Stimulated activated CD4-positive, alpha-beta T cell treated with anti-CD3 and anti-CD28 coated beads, Interleukin-15, amount 100 ng/mL, for 1 hour (primary cell): ENCODE results near the gene MOSPD3.
A peak's percentile ranks its signal among the peaks of the same experiment; 100 is the strongest.

Source experiments
- DNase-seq, 2 donors: peaks; one replicate each; pipeline ENCODE4 v3.0.0-alpha.2; 2020; ENCODE audit warnings: low read depth in 1 of 2, low spot score in 1 of 2

MOSPD3 gene

GRCh38 chr7:100575206-100575631 is 37.1 kb upstream of the MOSPD3 start:
- DNase-seq: no peak

- no peak for DNase-seq
Observed at GRCh38 chr7:100575746-100576383, 36.5 kb upstream of the MOSPD3 start.

DNA sequence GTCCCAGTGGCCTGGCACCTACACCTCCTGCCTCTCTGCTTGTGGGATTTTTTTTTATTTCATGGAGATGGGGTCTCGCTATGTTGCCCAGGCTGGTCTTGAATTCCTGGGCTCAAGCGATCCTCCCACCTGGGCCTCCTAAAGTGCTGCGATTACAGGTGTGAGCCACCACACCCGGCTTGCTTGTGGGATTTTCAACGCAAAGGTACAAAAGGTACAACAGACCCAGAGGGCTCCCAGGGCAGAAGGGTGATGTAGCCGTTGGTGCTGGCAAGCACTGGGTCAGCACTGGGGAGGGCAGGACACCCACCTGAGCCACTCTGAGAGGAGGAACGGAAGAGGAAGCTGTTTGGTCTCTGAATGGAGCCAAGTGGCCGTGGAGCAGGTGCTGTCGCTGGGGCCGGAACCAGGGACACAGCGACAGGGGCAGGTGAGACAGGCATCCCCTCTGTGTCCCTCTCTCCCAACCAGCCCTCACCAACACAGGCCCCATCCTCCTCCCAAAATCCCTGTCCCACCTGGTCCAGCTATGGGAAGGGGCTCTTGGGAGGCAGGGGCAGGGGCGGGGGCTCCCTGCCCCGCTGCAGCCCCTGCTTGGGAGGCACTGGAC is 35.9 kb upstream of the MOSPD3 start:
- no peak for DNase-seq

DNA sequence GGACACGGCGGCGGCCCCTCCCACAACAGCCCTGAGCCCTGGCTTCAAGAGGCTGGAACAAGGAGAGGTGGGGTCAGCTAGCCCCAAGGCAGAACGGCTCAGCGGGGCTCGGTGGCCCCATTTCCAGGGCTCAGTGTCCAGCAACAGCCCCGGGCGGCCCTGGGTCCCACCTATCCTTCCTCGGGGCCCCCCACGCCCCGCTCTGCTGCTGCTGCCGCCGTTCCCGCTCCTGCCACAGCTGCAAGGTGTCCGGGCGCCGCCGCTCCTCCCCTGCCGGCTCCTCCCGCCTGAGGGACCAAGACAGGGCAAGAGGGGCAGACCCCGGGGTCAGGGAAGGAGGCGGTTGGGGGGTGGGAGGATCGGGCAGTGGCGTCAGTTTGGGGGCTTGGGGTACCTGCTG is 35.2 kb upstream of the MOSPD3 start:
- DNase-seq: no peak

GRCh38 chr7:100577507-100577906 is 34.8 kb upstream of the MOSPD3 start:
- no peak for DNase-seq

- DNase-seq: no peak
Observed at GRCh38 chr7:100578246-100579183, 33.8 kb upstream of the MOSPD3 start.

GRCh38 chr7:100580466-100581283 is 31.7 kb upstream of the MOSPD3 start:
- DNase-seq: no peak

- no peak for DNase-seq
Observed at GRCh38 chr7:100582041-100582579, 30.2 kb upstream of the MOSPD3 start.

DNA sequence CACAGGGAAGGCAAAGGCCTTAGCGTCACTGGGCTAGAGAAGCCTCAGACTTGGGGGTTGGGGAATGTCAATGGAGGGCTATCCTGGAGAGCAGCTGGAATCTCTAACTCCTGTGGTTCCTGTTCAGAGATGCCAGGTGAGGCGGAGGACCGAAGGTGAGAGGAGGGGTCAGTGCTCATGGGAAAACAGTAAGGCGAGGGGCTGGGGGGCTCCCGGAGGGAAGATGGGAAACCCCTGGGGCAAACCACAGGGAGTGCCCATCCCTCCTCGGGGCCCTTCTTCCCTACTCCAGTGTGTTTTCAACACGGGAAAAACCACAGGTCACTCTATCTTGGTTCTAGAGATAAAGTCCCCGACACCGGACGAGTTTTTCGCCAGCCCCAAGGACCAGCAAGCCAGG is 29.7 kb upstream of the MOSPD3 start:
- no peak for DNase-seq

- peak; percentile 34 to 46 for DNase-seq
Observed at GRCh38 chr7:100583132-100584053, 28.9 kb upstream of the MOSPD3 start.

DNA sequence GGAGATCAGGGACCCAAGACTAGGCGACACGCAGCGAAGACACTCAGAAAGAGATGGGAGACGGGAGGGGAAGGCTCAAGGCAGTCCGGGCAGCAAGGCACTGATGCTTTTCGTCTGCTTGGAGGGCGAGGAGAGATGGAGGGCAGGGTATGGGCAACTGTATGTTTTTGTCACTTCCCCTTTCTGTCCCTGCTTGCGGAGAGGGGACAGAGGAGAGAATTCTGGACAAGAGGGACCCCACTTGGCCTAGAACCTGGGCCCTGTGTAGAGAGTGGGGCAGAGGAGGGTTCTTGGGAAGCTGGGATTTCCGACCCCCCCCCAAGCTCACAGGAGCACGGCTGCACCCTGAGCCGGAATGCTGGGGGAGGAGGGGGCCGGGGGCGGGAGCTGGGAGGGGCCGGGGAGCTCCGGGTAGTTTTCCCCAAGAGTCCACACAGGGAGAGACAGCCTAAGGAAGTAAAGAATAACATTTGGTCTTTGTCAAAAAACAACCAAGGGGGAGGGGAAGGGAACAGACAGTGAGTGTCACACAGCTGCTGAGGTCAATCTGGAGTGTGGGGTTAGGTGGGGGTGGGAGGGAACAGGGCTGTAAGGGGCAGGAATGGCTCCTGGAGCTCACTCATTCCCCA is 28.2 kb upstream of the MOSPD3 start:
- no peak for DNase-seq

GRCh38 chr7:100584683-100585510 is 27.4 kb upstream of the MOSPD3 start:
- DNase-seq: no peak

DNA sequence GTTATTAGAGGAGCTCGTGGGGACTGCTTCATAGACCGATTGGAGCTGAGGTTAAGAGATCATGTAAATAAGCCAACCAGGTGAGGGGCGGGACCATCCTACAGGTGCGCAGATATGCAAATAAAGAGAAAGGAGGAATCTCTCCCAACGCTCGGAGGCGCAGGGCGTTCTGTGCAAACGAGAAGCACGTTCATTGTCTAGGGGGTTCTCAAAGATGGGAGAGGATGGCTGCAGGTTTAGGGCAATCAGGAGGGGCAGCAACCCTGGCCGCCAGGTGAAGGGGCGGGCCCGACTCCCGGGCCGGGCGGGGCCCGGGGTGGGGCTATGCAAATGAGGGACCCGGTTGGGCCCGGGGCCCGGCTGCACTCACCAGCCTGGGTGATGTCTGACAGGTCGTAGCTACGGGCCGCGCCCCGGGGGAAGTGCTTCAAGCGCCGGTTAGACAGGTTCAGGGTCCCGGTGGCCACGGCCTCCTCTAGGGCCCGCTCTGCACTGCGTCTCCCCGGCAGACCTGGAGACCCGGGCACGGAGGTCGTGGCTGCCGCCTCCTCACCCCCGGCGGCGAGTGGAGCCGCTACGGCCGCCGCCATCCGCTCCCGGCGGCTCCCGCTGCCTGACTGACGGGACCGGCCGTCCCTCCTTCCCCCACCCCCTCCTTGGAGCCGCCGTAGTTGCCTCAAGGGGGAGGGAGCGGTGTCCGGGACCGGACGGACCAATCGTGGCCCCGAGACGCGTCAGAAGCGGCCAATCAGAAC is 26.7 kb upstream of the MOSPD3 start, which contains the start of gene LRCH4:
LRCH4 (minus strand) TSS at position 619 of the 755 bp plus-strand sequence; CDS start at position 590, 29 bp downstream.
- peak; percentile 45 for DNase-seq

DNA sequence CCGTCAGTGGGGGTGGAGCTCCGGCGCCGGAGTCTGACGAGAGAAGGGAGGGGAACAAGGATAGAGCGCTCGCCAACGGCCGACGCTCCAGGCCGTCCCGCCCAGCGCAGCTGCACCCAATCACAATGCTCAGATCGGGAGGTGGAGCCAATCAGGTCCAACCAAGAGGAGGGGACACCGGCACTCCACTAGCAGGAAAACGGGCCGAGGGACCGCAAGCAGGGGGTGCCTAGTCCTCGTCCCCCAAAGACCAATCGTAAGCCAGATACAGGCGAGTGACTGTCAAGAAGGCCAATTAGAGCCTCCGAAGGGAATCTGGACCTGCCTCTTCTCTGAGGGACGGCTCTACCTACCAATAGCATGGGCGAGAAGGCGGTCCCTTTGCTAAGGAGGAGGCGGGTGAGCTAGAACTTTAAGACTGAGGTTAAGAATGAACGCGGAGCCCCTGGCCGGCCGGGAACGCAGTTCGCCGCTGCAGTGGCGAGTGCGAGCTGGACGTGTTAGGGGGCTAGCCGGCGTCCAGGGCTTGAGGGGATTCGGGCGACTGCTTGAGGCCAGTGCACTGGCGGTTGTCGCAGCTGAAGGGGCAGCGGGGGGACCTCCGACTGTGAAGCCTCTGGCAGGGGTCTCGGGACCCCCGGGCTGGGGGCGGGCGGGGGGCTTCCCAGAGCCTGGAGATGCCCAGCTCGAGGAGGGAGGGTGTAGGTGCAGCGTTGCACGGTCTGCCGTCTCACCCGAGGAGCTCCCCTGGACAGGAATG is 25.9 kb upstream of the MOSPD3 start, which contains the start of gene FBXO24:
FBXO24 (plus strand) TSS at position 63 of the 760 bp plus-strand sequence; CDS start at position 361, 298 bp downstream.
- peak; percentile 96 to 98 for DNase-seq

- DNase-seq: no peak
Observed at GRCh38 chr7:100588438-100588837, 23.9 kb upstream of the MOSPD3 start.

- DNase-seq: no peak
Observed at GRCh38 chr7:100589341-100589947, 22.9 kb upstream of the MOSPD3 start.
